VCaP (cell line): Measurements from ENCODE around the gene TMBIM1.

ENCODE experiments used
- H3K27ac ChIP-seq: fragments of 450-650 bp; 2 replicates; pipeline ENCODE4 v1.5.1; 2017
- TF ChIP-seq, protein P1 (sequence below): fragments of 450-650 bp; conservative IDR thresholded peaks from 2 replicates; pipeline ENCODE4 v1.5.1; 2017; ENCODE audit warnings: mild to moderate bottlenecking, moderate library complexity

The TMBIM1 gene

DNA sequence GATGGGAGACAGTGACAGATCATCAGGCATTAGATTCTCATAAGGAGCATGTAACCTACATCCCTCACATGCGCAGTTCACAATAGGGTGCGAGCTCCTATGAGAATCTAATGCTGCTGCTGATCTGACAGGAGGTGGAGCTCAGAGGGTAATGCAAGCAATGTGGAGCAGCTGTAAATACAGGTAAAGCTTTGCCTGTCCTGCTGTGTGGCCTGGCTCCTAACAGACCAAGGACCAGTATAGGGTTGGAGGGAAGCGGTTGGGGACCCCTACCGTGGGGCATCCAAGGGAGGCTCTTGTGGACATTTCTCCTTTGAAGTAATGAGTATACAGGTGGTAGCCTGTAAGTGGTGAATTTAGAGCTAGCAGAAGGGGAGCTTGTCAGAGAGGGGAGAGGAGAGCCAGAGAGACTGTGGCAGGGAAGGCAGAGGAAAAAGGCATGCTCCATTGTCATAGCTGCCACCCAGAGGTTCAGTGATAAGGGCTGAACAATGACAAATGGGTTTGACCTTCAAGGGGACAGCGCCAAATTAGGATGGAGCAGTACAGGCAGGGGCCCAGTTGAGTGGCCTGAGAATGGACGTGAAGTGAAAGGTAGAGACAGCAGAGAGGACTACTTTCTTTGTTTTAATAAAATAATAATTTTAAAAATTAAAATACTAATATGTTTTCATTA is 15.2 kb upstream of the TMBIM1 start:
- no peak overlapping the region for H3K27ac ChIP-seq
- TF ChIP-seq, protein P1, sequence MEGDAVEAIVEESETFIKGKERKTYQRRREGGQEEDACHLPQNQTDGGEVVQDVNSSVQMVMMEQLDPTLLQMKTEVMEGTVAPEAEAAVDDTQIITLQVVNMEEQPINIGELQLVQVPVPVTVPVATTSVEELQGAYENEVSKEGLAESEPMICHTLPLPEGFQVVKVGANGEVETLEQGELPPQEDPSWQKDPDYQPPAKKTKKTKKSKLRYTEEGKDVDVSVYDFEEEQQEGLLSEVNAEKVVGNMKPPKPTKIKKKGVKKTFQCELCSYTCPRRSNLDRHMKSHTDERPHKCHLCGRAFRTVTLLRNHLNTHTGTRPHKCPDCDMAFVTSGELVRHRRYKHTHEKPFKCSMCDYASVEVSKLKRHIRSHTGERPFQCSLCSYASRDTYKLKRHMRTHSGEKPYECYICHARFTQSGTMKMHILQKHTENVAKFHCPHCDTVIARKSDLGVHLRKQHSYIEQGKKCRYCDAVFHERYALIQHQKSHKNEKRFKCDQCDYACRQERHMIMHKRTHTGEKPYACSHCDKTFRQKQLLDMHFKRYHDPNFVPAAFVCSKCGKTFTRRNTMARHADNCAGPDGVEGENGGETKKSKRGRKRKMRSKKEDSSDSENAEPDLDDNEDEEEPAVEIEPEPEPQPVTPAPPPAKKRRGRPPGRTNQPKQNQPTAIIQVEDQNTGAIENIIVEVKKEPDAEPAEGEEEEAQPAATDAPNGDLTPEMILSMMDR = no peak

DNA sequence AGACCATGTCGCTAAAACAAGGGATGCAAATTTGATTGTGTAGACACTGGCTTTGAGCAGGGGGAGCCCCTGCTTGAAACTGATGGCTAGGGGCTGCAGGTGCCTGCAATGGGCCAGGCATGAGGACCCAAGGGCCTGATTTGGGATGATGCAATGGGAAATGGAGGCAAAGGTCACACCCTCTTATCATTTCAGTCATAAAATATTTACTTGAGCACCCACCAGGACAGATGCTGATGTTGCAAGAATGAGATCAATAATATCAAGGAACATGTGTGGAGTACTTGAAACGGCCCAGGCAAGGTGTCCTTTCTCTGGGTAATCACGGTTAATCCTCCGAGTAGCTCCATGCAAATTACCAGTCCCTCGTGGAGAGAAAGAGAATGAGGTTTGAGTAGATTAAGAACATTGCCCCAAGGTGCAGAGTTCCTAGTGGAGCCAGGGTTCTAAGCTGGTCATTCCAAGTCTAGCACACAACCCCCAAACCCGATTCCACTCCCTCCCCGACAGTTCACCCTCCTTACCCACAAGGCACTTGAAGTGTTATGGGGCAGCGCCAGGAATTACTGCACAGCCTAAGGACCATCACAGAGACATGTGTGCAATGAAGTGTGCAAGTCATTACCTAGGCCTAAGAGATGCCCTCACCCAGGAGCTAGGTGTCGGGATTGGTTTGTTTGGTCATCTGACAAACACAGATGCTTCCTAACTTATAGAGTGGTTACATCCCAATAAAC is 14.0 kb upstream of the TMBIM1 start:
- H3K27ac ChIP-seq = no peak overlapping the region
- TF ChIP-seq, protein P1 = no peak

DNA sequence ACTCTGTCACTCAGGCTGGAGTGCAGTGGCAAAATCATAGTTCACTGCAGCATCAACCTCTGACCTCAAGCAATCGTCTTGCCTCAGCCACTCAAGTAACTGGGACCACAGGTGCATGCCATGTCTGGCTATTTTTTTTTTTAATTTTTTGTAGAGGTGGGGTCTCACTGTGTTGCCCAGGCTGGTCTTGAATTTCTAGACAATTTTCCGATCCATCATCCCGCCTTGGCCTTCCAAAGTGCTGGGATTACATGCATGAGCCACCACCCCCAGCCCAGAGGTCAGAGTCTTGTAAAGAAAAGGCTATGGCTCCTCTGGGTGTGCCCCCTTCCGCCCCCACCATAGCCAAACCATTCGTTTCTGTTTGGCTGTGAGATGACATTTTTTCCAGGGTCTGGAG is 13.1 kb upstream of the TMBIM1 start:
- TF ChIP-seq, protein P1 = no peak
- no peak overlapping the region for H3K27ac ChIP-seq

- no peak overlapping the region; the same call in 1 of the 2 replicates for H3K27ac ChIP-seq
- TF ChIP-seq, protein P1 = peak; percentile 95
Observed at GRCh38 chr2:218301176-218301819, 9.0 kb upstream of the TMBIM1 start.

DNA sequence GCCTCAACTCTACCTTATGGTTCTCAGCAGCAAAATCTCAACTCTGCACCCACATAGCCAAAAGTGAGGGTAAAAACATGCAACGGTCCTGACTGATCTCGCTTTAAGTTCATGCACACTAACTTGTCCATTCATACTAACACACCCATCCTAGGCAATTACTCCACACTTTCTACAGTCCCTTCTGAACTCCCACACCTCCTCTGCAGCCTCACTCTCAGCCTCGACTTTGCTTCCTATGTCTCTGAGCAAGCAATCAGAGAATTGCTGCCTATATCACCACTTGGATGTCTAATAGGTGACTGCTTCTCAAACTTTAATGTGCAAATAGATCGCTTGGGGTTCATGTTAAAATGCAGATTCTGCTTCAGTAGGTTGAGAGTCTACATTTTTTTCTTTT is 7.8 kb upstream of the TMBIM1 start:
- TF ChIP-seq, protein P1 = no peak
- H3K27ac ChIP-seq = no peak overlapping the region

DNA sequence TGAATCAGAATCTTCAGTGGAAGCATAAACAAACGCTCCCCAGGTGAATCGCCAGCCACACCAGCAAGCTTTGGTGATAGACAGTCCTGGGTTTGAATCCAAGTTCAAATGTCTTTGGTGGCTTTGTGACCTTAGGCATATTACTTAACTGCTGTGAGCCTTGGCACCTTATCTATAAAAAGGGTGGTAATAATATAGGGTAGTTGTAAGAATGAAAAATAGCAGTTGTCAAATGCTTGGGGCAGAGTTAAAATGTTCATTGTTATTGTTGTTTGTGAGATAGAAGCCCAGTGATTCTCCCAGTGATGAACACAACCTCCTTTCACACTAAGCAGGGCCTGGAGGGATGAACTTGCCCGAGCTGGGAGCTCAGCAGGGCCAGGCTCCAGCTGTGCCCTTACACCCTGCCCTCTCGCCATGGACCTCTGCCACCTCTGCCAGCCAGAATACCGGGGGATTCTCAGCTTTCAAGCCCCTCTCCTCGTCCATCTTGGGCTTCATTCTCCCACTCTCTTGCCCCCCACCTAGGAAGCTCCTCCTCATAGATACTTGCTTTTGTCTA is 6.1 kb upstream of the TMBIM1 start:
- TF ChIP-seq, protein P1 = no peak
- peak overlapping the region; percentile 16; the same call in 1 of the 2 replicates for H3K27ac ChIP-seq

GRCh38 chr2:218296847-218297246 is 4.5 kb upstream of the TMBIM1 start:
- peak overlapping the region; percentile 88; the same call in 1 of the 2 replicates for H3K27ac ChIP-seq
- TF ChIP-seq, protein P1 = no peak
